Fibroblast of gingiva (primary cell): ENCODE measurements around the gene UBE2D1.

Experiments used
- DNase-seq: peaks from one replicate; pipeline ENCODE4 v3.0.0-alpha.2; 2011; ENCODE audit warnings: low read depth

Gene UBE2D1

GRCh38 chr10:58334817-58335305 is at the start of gene UBE2D1:
Gene UBE2D1 (plus strand): TSS chr10:58335006. CDS start chr10:58335202, 196 bp downstream.
- DNase-seq = peak; percentile 72

- DNase-seq = peak; percentile 59
Observed at GRCh38 chr10:58291538-58292174, 43.1 kb upstream of the UBE2D1 start.

GRCh38 chr10:58293989-58294388 is 40.8 kb upstream of the UBE2D1 start:
- DNase-seq = no peak

- peak; percentile 29 for DNase-seq
Observed at GRCh38 chr10:58299580-58299979, 35.2 kb upstream of the UBE2D1 start.

DNA sequence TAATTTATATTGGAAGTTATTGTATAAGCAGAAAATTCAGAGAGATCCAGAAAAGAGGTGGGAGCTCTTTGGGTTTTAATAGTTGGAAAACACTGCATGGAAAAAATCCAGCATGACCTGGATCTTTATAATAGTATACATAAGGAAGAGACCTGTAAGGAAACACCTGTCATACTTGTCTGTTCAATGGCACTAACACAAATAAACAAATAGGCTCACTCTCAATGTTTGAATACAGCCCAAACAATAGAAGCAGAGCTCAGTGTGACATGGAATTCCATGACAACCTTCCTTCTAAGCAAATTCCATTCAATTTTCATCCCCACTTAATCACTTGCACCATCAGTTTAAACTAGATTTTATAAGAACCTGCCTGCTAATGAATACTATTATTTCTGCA is 34.1 kb upstream of the UBE2D1 start:
- DNase-seq = no peak

GRCh38 chr10:58302254-58302653 is 32.6 kb upstream of the UBE2D1 start:
- DNase-seq = no peak

DNA sequence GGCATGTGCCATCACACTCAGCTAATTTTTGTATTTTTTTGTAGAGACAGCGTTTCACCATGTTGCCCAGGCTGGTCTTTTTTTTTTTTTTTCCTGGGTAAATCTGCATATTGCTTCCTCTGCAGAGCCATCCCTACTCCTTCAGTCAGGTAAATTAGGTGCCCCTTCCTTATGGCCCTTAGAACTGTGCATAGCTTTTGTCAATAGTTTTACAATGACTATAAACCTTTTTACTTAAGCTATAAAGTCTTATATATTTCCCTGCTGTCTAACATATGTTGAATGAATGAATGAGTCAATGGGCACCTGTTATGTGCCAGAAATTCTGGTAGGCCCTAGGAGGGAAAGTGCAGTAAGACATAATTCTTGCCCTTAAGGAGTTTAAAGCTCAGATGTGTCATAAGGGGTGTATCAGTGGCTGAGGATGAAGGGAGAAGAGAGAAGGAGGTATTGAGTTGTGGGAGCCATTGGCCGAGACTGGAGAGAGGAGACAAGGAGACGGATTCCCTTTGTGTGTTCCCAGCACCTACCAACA is 30.6 kb upstream of the UBE2D1 start:
- DNase-seq = no peak

DNA sequence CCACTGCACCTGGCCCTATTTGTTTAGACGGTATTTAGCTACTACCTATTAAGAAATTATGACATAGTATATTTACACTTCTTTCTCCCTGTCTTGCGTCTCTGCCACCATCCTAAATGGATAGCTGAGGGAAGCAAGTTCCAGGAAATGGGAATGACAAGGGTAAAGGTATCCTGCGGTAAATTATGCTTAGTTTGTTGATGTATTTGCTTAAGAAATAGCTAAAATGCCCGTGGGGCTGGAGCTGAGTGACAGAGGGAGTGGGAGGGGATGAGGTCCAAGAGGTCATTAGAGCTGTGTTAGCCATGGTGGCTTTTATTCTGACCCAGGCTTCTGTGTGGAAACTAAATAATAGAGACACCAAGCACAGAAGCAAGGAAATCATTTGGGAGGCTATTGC is 29.0 kb upstream of the UBE2D1 start:
- DNase-seq = no peak

DNA sequence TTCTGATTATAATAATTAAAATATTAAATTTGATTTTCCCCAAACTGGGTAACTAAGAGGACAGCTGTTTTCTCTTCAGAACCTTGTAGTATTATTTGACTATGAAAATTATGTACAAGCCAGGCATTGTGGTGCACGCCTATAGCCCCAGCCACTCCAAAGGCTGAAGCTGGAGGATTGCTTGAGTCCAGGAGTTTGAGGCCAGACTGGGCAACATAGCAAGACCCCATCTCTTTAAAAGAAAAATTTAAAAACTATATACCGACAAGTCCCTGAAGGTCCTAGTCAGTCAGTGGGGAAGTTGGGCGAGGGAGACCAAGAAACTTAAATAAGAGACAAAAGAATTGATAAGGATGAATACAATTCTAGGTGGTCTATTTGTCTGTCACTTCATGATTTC is 27.1 kb upstream of the UBE2D1 start:
- DNase-seq = no peak

DNA sequence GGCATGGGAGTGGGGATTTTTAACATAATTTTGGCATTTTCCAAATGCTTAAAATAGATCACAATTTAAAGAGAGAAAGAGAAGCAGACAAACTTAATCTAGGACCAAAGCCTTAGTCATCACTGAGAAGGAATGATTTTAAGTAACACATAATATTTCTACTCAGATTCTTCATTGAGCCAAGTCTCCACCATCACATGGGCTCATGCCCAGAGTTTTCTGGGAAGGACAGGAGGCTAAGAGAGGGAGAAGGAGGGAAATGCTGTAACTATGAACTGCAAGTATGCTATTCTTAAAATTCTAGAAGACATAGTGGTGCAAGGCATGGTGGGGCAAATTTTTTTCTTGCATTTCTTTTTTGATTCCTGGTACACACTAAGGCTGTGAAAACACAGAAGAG is 23.8 kb upstream of the UBE2D1 start:
- no peak for DNase-seq

- no peak for DNase-seq
Observed at GRCh38 chr10:58316874-58317273, 17.9 kb upstream of the UBE2D1 start.

DNA sequence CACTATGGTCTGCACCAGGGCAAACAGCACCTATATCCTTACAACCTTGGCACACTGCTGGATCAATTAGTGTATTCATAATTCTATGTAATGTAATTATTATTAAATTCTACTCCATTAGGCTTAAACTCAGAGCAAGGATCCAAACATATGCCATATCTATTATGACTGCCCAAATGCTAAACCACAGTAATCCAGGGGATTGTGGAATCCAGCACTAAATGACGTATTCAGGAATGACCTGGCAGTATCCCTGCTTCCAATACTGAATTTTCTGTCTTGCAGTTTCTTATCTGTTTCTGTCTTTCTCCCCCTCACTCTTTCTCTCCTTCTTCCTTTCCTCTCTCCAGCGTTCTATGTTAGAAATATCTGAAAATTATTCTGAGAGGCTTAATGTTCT is 16.5 kb upstream of the UBE2D1 start:
- DNase-seq = no peak

- DNase-seq = no peak
Observed at GRCh38 chr10:58319599-58319998, 15.2 kb upstream of the UBE2D1 start.

GRCh38 chr10:58320351-58321049 is 14.3 kb upstream of the UBE2D1 start:
- DNase-seq = no peak

- DNase-seq = peak; percentile 33
Observed at GRCh38 chr10:58322072-58322834, 12.6 kb upstream of the UBE2D1 start.

- DNase-seq = no peak
Observed at GRCh38 chr10:58322835-58323209, 12.0 kb upstream of the UBE2D1 start.

DNA sequence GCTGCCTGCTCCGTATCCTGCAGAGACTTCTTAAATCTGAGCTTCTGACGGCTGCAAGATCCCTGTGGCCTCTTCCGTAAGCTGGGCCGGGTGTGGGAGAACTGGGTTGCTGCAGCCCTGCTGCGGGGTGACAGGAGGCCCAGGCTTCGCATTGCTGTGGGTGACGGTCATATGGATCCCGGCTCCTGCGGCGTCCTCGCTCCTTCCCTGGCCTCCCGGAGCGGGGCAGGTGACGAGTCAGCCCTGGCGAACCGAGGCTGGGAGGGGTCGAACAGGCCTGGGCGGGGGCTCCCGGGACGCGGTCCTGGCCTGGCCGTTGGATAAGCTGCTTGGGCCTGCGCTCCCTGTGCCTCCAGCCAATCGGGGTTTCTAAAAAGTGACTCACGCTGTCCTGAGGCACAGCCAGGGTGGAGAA is 7.8 kb upstream of the UBE2D1 start:
- DNase-seq = peak; percentile 43

- no peak for DNase-seq
Observed at GRCh38 chr10:58328233-58328632, 6.6 kb upstream of the UBE2D1 start.

- DNase-seq = no peak
Observed at GRCh38 chr10:58330431-58330830, 4.4 kb upstream of the UBE2D1 start.

DNA sequence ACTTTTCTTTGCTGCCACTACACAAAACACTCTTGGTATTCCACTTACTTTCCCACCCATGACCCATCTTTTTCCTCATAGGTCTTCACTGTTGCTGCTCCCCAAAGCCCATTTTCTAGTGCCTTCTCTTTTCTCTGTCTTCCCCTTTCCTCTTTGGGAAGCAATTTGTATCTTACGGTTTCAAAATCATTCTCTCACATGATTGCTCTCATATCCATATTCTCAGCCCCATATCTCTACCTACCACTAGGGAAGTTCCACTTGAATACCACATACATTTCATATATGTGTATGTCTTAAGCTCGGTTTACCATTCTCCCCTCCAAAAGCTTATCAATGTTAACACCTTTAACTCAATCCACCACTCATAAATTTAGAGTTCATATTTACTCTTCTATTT is 3.2 kb upstream of the UBE2D1 start:
- DNase-seq = no peak

GRCh38 chr10:58335306-58336005 is 650 bp downstream of the UBE2D1 start:
- DNase-seq = peak; percentile 12

GRCh38 chr10:58336242-58336641 is 1.4 kb downstream of the UBE2D1 start:
- DNase-seq = no peak
